Upper lobe of left lung (tissue), 6 donors: ENCODE data around the gene ARRB1. TPM values are rescaled to one million over a fixed set of nuclear protein-coding genes. Genes with fewer than 3 reads are reported as not detected.

Source experiments
- ATAC-seq, 2 donors: fragments of 200-7000 bp; cut with Tn5 transposase; one replicate each; pipeline ENCODE4 v1.9.1; 2022; ENCODE audit warnings: mild to moderate bottlenecking in 2 of 2, moderate library complexity in 2 of 2; ENCODE audit not compliant: low FRiP score in 2 of 2
- DNase-seq, 2 donors: peaks; one replicate each; pipeline ENCODE4 v3.0.0-alpha.2; 2019 to 2020
- H3K27ac ChIP-seq, 4 donors: fragments of 200-600 bp; sonication (generic); one replicate each; pipeline ENCODE4 v1.5.1; 2016 to 2019
- H3K27me3 ChIP-seq, 4 donors: fragments of 200-600 bp; sonication (generic); one replicate each; pipeline ENCODE4 v1.5.1; 2017 to 2019
- H3K36me3 ChIP-seq, 4 donors: fragments of 200-600 bp; sonication (generic); one replicate each; pipeline ENCODE4 v1.5.1; 2016 to 2019
- H3K4me1 ChIP-seq, 4 donors: fragments of 200-600 bp; sonication (generic); one replicate each; pipeline ENCODE4 v1.5.1; 2018 to 2019
- H3K4me3 ChIP-seq, 4 donors: fragments of 200-600 bp; sonication (generic); one replicate each; pipeline ENCODE4 v1.5.1; 2017 to 2019; ENCODE audit warnings: mild to moderate bottlenecking in 2 of 4, moderate library complexity in 1 of 4
- H3K9me3 ChIP-seq, 4 donors: fragments of 200-600 bp; sonication (generic); one replicate each; pipeline ENCODE4 v1.5.1; 2018 to 2019
- EP300 ChIP-seq, 4 donors: sonication (generic); formaldehyde crosslinking; IDR thresholded peaks; one replicate each; pipeline ENCODE4 v1.5.1; 2017; ENCODE audit warnings: antibody characterized with exemption in 4 of 4, control low read depth in 2 of 4
- POLR2A ChIP-seq, 4 donors: fragments of 450-650 bp; IDR thresholded peaks; one replicate each; pipeline ENCODE4 v1.5.1; 2016 to 2017; ENCODE audit warnings: antibody characterized with exemption in 4 of 4, mild to moderate bottlenecking in 2 of 4
- POLR2AphosphoS5 ChIP-seq, 2 donors: sonication (generic); formaldehyde crosslinking; IDR thresholded peaks; one replicate each; pipeline ENCODE4 v1.5.1; 2017; ENCODE audit warnings: antibody characterized with exemption in 2 of 2
- WGBS, 2 donors: methylation state at CpG; one replicate each; pipeline ENCODE4 v1.1.5; 2017 to 2018; 5-methylcytosine and 5-hydroxymethylcytosine counted together
- total RNA-seq, 6 donors: library from RNA; depleted of rRNA in 4 of 6; stranded (reverse); fragments of >200 nt in 4 of 6; gene quantifications; one replicate each; pipeline versions ENCODE4 v1.1.0 to v1.2.1, GENCODE V29; 2016 to 2021
- TF ChIP-seq, protein P1 (sequence below), 6 experiments: fragments of 450-650 bp in 4 of 6; fragments of 200-600 bp in 2 of 6; sonication (generic) in 2 of 6; IDR thresholded peaks; one replicate each; pipeline ENCODE4 v1.5.1; 2016 to 2019; ENCODE audit warnings: antibody characterized with exemption in 6 of 6
- donor health status: DM: no; HTN: no; CAD: no; lungs with moderate emphysema.
- donor health status: DM: no; HTN: yes; CAD: no; lungs with severe emphysema.

ARRB1 gene
- total RNA-seq, 6 donors from 2014 or later: 119 to 235 (median 170) TPM

DNA sequence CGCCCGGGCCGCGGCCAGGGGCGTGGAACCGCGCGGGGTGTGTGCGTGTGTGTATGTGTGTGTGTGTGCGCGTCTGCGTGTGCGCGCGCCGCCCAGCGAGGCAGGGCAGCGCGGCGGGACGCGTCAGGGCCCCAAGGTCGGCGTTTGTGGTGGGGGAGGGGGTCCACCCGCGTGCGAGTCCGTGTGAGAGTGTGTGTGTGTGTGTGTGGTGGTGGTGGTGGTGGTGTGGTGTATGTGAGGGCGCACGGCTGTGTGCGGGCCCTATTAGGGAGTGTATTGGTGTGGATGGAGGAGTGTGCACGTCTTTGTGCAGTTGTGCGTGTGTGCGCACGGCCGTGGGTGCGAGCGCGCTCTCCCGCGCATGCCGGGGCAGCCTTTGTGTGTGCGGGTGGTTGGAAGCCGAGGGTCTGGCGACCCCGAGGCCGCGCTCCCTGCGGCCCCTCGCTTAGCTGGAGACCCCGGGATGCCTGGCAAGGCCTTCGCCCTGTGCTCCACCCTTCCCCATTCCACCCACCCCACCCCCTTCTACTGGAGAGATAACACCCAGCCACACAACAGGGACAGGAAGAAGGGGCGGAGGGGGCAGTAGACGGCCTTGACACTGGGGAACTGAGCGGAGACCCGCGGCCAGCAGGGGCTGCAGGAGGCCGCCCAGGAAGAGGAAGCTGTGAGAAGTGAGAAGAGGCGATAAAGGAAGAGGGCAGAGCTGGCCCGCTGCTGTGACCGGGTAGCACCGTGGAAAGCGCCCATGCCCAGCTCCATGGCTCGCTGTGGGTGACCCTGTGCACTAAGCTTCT is 528 bp upstream of the ARRB1 start:
- Histone ChIP-seq H3K4me1 (peaks cover 40 to 66% (median 55%) of the 10 kb centered on the region in 4 donors), H3K36me3 (no peaks in the 10 kb centered on the region), H3K9me3 (no peaks in the 10 kb centered on the region), H3K4me3 (peak overlapping the region; percentile 32 to 93 (median 86)), H3K27me3 (no peaks in the 10 kb centered on the region), H3K27ac (peak overlapping the region; percentile 95 to 97 (median 96))
- TF ChIP-seq, protein P1, sequence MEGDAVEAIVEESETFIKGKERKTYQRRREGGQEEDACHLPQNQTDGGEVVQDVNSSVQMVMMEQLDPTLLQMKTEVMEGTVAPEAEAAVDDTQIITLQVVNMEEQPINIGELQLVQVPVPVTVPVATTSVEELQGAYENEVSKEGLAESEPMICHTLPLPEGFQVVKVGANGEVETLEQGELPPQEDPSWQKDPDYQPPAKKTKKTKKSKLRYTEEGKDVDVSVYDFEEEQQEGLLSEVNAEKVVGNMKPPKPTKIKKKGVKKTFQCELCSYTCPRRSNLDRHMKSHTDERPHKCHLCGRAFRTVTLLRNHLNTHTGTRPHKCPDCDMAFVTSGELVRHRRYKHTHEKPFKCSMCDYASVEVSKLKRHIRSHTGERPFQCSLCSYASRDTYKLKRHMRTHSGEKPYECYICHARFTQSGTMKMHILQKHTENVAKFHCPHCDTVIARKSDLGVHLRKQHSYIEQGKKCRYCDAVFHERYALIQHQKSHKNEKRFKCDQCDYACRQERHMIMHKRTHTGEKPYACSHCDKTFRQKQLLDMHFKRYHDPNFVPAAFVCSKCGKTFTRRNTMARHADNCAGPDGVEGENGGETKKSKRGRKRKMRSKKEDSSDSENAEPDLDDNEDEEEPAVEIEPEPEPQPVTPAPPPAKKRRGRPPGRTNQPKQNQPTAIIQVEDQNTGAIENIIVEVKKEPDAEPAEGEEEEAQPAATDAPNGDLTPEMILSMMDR (IDR thresholded peaks at IDR 0.05): peak in 4 of 6 experiments; percentile 19 to 49 (median 32)
- TF ChIP-seq EP300 (IDR thresholded peaks at IDR 0.05): peak in 1 of 4 donors; percentile 26
- peak in 1 of 4 donors; percentile 67 for TF ChIP-seq POLR2A (IDR thresholded peaks at IDR 0.05)
- peak in 1 of 2 donors; percentile 72 for TF ChIP-seq POLR2AphosphoS5 (IDR thresholded peaks at IDR 0.05)
- ATAC-seq (peak; percentile 86), DNase-seq (peak; percentile 86 to 95)
- 1% methylated on average over 30 to 51 of the region's 64 CpGs for WGBS, 2 donors

DNA sequence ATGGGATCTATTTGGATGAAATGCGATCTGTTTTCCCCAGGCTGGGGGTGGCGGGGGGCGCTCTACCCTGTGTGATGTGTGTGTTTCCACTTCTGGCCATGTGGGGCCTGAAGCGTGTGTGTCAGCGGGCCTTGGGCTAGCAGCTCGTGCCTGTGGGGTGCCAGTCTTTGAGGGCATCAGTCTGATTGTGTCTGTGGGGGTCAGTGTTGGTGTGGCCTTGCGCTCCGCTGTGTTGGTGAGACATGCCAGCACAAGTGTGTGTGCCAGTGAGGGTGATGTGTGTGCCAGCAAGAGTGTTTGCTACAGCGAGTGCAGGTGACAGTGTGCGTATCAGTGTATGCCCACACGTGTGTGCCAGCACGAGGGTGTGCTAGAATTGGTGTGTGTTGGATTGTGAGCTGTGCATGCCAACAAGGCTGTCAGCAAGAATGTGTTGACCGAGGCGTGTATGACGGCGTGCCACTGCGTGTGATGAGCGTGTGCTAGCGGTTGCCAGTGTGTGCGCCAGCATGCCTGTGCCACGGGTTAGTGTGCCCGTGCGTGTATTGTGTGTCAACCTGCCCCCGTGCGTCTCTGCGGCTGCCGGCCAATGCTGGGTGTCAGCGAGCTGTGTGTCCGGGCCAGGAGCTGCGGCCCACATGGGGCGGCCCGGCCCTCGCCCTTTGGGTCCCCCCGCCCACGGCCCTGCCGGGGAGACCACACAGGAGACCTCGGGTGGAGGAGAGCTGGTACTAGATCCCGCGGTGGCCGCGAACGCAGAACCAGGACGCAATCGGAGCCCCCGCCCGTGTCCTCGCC is 519 bp downstream of the ARRB1 start:
- Histone ChIP-seq H3K36me3 (no peaks in the 10 kb centered on the region), H3K4me1 (peaks cover 46 to 70% (median 65%) of the 10 kb centered on the region in 4 donors), H3K4me3 (peak overlapping the region; percentile 83 to 93 (median 88)), H3K27me3 (no peaks in the 10 kb centered on the region), H3K9me3 (no peaks in the 10 kb centered on the region), H3K27ac (peak overlapping the region; percentile 95 to 97 (median 96))
- 3 to 4% methylated on average over 26 to 30 of the region's 47 CpGs for WGBS, 2 donors
- DNase-seq: peak; percentile 58
- TF ChIP-seq POLR2AphosphoS5 (IDR thresholded peaks at IDR 0.05): no peak
- TF ChIP-seq POLR2A (IDR thresholded peaks at IDR 0.05): no peak
- TF ChIP-seq, protein P1 (IDR thresholded peaks at IDR 0.05): peak in 4 of 6 experiments; percentile 7 to 33 (median 24)
- ATAC-seq: peak; percentile 29 to 34

DNA sequence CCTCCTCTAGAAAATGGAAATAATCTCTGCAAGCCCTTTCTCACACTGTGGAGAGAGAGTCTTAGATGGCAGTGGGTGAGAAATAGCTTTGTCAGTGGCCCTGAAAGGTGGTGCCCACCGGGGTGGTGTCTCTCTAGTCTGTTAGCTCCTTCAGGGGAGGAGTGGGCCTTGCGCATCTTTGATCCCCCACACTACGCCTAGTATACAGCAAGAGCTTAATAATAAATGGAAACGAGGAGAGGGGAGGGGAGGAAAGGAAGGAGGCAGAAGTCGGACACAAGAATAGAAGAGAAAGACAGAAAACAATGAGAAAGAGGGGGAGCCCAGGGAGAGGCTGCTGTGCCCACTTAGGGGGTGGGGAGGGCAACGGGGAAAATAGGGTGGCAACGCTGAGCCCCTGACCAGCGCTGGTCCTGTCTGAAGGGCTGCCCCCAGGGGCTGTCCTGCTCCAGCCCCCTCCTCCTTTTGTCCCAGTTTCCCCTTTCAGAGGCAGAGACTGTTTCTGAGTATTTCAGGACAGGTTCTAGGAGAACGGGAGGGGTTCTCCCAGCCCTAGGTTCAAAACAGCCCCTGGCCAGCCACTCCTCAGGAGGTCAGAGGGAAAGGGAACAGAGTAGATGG is 1.2 kb downstream of the ARRB1 start:
- Histone ChIP-seq H3K4me3 (peak overlapping the region; percentile 83 to 93 (median 88)), H3K4me1 (peaks cover 53 to 77% (median 72%) of the 10 kb centered on the region in 4 donors), H3K36me3 (peaks cover 0 to 2% (median 0%) of the 10 kb centered on the region in 4 donors), H3K27me3 (no peaks in the 10 kb centered on the region), H3K9me3 (no peaks in the 10 kb centered on the region), H3K27ac (peak overlapping the region; percentile 95 to 97 (median 96))
- WGBS, 2 donors: 11 to 13% methylated on average over 9 of the region's 9 CpGs
- ATAC-seq (no peak), DNase-seq (no peak)
- TF ChIP-seq POLR2A (IDR thresholded peaks at IDR 0.05) (no peak), EP300 (IDR thresholded peaks at IDR 0.05) (no peak), POLR2AphosphoS5 (IDR thresholded peaks at IDR 0.05) (no peak)
- TF ChIP-seq, protein P1 (IDR thresholded peaks at IDR 0.05): no peak

DNA sequence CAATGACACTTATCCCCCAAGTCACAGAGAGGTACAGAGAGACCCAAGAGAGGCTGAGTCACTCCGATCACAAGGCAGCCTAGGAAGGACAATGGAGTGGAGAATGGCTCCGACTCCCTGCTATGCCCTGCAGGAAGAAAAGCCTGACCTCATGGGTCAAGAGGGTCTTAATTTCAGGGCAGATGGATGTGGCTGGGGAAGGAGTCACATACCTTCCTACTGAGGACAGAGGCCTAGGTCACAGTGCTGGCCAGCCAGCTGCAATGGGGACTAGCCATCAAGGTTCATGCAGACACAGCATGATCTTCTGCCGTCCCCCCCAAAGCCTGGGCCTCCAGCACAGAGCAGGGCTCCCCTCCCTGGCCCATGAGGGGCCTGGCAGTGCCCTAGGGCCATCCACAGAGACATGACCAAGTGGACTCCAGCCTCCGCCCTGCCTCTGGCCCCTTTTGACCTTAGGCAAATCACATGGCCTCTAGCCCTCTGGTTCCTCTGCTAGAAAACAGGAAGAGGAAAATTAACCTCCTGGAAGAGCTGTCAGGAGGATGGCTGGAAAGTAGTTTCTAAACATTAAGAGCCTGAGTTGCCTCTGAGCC is 1.8 kb downstream of the ARRB1 start:
- Histone ChIP-seq H3K27ac (peak overlapping the region; percentile 95 to 97 (median 96)), H3K4me1 (peaks cover 60 to 83% (median 78%) of the 10 kb centered on the region in 4 donors), H3K4me3 (peak overlapping the region; percentile 10 to 93 (median 86)), H3K36me3 (peaks cover 0 to 5% (median 0%) of the 10 kb centered on the region in 4 donors), H3K27me3 (no peaks in the 10 kb centered on the region), H3K9me3 (no peaks in the 10 kb centered on the region)
- peak in 1 of 2 donors; percentile 76 for DNase-seq
- 40 to 42% methylated on average over 2 to 4 of the region's 4 CpGs for WGBS, 2 donors
- peak in 1 of 2 donors; percentile 15 for ATAC-seq
- TF ChIP-seq EP300 (IDR thresholded peaks at IDR 0.05): no peak
- TF ChIP-seq POLR2AphosphoS5 (IDR thresholded peaks at IDR 0.05): peak; percentile 7 to 23
- TF ChIP-seq POLR2A (IDR thresholded peaks at IDR 0.05): peak in 2 of 4 donors; percentile 25 to 51
- TF ChIP-seq, protein P1 (IDR thresholded peaks at IDR 0.05): no peak
